ENCODE results near the gene NPDC1.

GRCh38 chr9:137075275-137075775 is 29.3 kb upstream of the NPDC1 start:
- TF ChIP-seq CTCF (IDR thresholded peaks at IDR 0.05) (no peak), EP300 (IDR thresholded peaks at IDR 0.05) (no peak), CHD2 (IDR thresholded peaks at IDR 0.05; ENCODE audit: low read length, partially characterized antibody) (no peak), SMC3 (IDR thresholded peaks at IDR 0.05) (no peak), MAX (IDR thresholded peaks at IDR 0.05) (no peak)
